Aorta (tissue), 5 donors: Measurements from ENCODE around the gene FAIM2. TPM values are rescaled to one million over a fixed set of nuclear protein-coding genes. Genes with fewer than 3 reads are reported as not detected.
"Not testable (repeated sequence)": the region's sequence is repeated elsewhere in the genome, so short reads cannot be mapped to it uniquely, and the experiment has no call there.

ENCODE experiments used
- ATAC-seq: fragments of 200-7000 bp; cut with Tn5 transposase; one replicate; pipeline ENCODE4 v1.9.1; 2022; ENCODE audit warnings: moderate library complexity; ENCODE audit not compliant: low FRiP score
- DNase-seq, 2 donors: peaks; one replicate each; pipeline ENCODE4 v3.0.0-alpha.2; 2020
- H3K27ac ChIP-seq, 2 donors: one replicate each; pipeline ENCODE4 v1.5.1; 2013; ENCODE audit warnings: low read length in 2 of 2, mild to moderate bottlenecking in 2 of 2, moderate library complexity in 2 of 2, control low read depth in 1 of 2, inconsistent platforms in 1 of 2, low read depth in 1 of 2
- H3K27me3 ChIP-seq, 2 donors: one replicate each; pipeline ENCODE4 v1.6.1; 2013; ENCODE audit warnings: control low read depth in 1 of 2, low read length in 1 of 2, mild to moderate bottlenecking in 1 of 2, moderate library complexity in 1 of 2; ENCODE audit not compliant: insufficient read depth in 2 of 2, control insufficient read depth in 1 of 2
- H3K36me3 ChIP-seq, 2 donors: one replicate each; pipeline ENCODE4 v1.6.1; 2013; ENCODE audit warnings: control low read depth in 1 of 2, low read length in 1 of 2, mild to moderate bottlenecking in 1 of 2; ENCODE audit not compliant: insufficient read depth in 2 of 2, control insufficient read depth in 1 of 2
- H3K4me1 ChIP-seq, 2 donors: one replicate each; pipeline ENCODE4 v1.6.1; 2013; ENCODE audit warnings: low read length in 2 of 2, control low read depth in 1 of 2, mild to moderate bottlenecking in 1 of 2, moderate library complexity in 1 of 2; ENCODE audit not compliant: insufficient read depth in 2 of 2, control insufficient read depth in 1 of 2
- H3K4me3 ChIP-seq, 2 donors: one replicate each; pipeline ENCODE4 v1.5.1; 2013; ENCODE audit warnings: low read length in 2 of 2, control low read depth in 1 of 2, mild to moderate bottlenecking in 1 of 2
- H3K9me3 ChIP-seq: one replicate; pipeline ENCODE4 v1.6.1; 2013; ENCODE audit warnings: mild to moderate bottlenecking, low read length; ENCODE audit not compliant: control insufficient read depth
- WGBS, 2 donors: extraction: QIAGEN DNeasy Blood & Tissue Kit; methylation state at CpG; one replicate each; pipeline ENCODE4 v1.1.7; 2013; 5-methylcytosine and 5-hydroxymethylcytosine counted together
- intact Hi-C, 2 donors: fragments of 100-400 bp; cut with DNase I; formaldehyde crosslinking; loops; one replicate each; pipeline versions ENCODE4 v1.14.2 to v1.15.0; 2022
- polyA plus RNA-seq, 2 donors: library from polyadenylated mRNA; stranded (reverse); fragments of 200-250 nt; gene quantifications; one replicate each; pipeline ENCODE4 v1.2.3, GENCODE V29; 2013
- total RNA-seq, 2 donors: library from RNA; stranded (reverse); fragmentation: NEBNext Ultra II Directional; extraction: Animal tissue kit (Norgen Biotek cat#: 25700); gene quantifications; one replicate each; pipeline ENCODE4 v1.2.1, GENCODE V29; 2021
- donor health status: healthy with polysubstance abuse.
- donor health status: Bipolar disorder and iron deficiency.
- donor health status: DM: no; HTN: no; CAD: no.
- donor health status: DM: no; HTN: no; CAD: no.
- donor health status: DM: yes; HTN: yes; CAD: no.

The FAIM2 gene
- total and polyA plus RNA-seq, 4 donors, result 0.05 to 16.4 (median 0.58) TPM; not detected in 1

- 82 to 83% methylated on average over 16 of the region's 16 CpGs for WGBS, 2 donors
- H3K4me3 ChIP-seq, result no peak overlapping the region
- no peaks in the 10 kb centered on the region for H3K4me1 ChIP-seq
- intact Hi-C loops, result loop anchor here in 1 of 2 donors (10.0 kb wide), 1 partner anchor 186 kb away; the partner anchor contains the start of gene ASIC1
- no peak for DNase-seq
- H3K36me3 ChIP-seq, result no peaks in the 10 kb centered on the region
- no peak overlapping the region for H3K27ac ChIP-seq
- H3K9me3 ChIP-seq, result no peaks in the 10 kb centered on the region
- ATAC-seq, result no peak
- no peaks in the 10 kb centered on the region for H3K27me3 ChIP-seq
Observed at GRCh38 chr12:49868449-49868848, 35.3 kb downstream of the FAIM2 start.

GRCh38 chr12:49867570-49868341, 35.9 kb downstream of the FAIM2 start:
- 60 to 64% methylated on average over 11 of the region's 11 CpGs for WGBS, 2 donors
- Histone ChIP-seq H3K4me1 (no peaks in the 10 kb centered on the region), H3K36me3 (no peaks in the 10 kb centered on the region), H3K4me3 (no peak overlapping the region), H3K27ac (no peak overlapping the region), H3K9me3 (no peaks in the 10 kb centered on the region), H3K27me3 (no peaks in the 10 kb centered on the region)
- ATAC-seq, result no peak
- intact Hi-C loops, result loop anchor here in 1 of 2 donors (10.0 kb wide), 1 partner anchor 187 kb away; the partner anchor contains the start of gene ASIC1
- no peak for DNase-seq

GRCh38 chr12:49866859-49867569, 36.7 kb downstream of the FAIM2 start:
- Histone ChIP-seq H3K27me3 (no peaks in the 10 kb centered on the region), H3K9me3 (no peaks in the 10 kb centered on the region), H3K4me1 (no peaks in the 10 kb centered on the region), H3K27ac (no peak overlapping the region), H3K4me3 (no peak overlapping the region), H3K36me3 (no peaks in the 10 kb centered on the region)
- intact Hi-C loops, result loop anchor here in 1 of 2 donors (10.0 kb wide), 1 partner anchor 188 kb away; the partner anchor contains the start of gene ASIC1
- 37% methylated on average over 19 of the region's 19 CpGs for WGBS, 2 donors
- ATAC-seq, result peak; percentile 72
- DNase-seq, result peak; percentile 75 to 88

- WGBS, 2 donors, result 85 to 86% methylated on average over 8 of the region's 8 CpGs
- no peak overlapping the region for H3K4me3 ChIP-seq
- no peak for DNase-seq
- no peak for ATAC-seq
- H3K36me3 ChIP-seq, result no peaks in the 10 kb centered on the region
- no peaks in the 10 kb centered on the region for H3K9me3 ChIP-seq
- intact Hi-C loops, result loop anchor here in 1 of 2 donors (10.0 kb wide), 1 partner anchor 189 kb away; the partner anchor contains the start of gene ASIC1
- no peaks in the 10 kb centered on the region for H3K27me3 ChIP-seq
- H3K27ac ChIP-seq, result no peak overlapping the region
- H3K4me1 ChIP-seq, result no peaks in the 10 kb centered on the region
Observed at GRCh38 chr12:49865782-49866135, 37.9 kb downstream of the FAIM2 start.

GRCh38 chr12:49865109-49865781, 38.5 kb downstream of the FAIM2 start:
- 85 to 86% methylated on average over 13 of the region's 13 CpGs for WGBS, 2 donors
- no peak for ATAC-seq
- Histone ChIP-seq H3K27ac (no peak overlapping the region), H3K36me3 (no peaks in the 10 kb centered on the region), H3K9me3 (no peaks in the 10 kb centered on the region), H3K4me3 (no peak overlapping the region), H3K27me3 (no peaks in the 10 kb centered on the region), H3K4me1 (no peaks in the 10 kb centered on the region)
- intact Hi-C loops, result loop anchor here in 1 of 2 donors (10.0 kb wide), 1 partner anchor 190 kb away; the partner anchor contains the start of gene ASIC1
- DNase-seq, result no peak

GRCh38 chr12:49864798-49865090, 39.0 kb downstream of the FAIM2 start:
- no peak overlapping the region for H3K4me3 ChIP-seq
- H3K9me3 ChIP-seq, result no peaks in the 10 kb centered on the region
- no peak for ATAC-seq
- no peak overlapping the region for H3K27ac ChIP-seq
- no peaks in the 10 kb centered on the region for H3K36me3 ChIP-seq
- H3K27me3 ChIP-seq, result no peaks in the 10 kb centered on the region
- no peaks in the 10 kb centered on the region for H3K4me1 ChIP-seq
- intact Hi-C loops, result loop anchor here in 1 of 2 donors (10.0 kb wide), 1 partner anchor 190 kb away; the partner anchor contains the start of gene ASIC1
- 56 to 62% methylated on average over 2 of the region's 2 CpGs for WGBS, 2 donors
- no peak for DNase-seq

- WGBS, 2 donors, result 62 to 65% methylated on average over 17 of the region's 17 CpGs
- no peak for DNase-seq
Observed at GRCh38 chr12:49863946-49864797, 39.5 kb downstream of the FAIM2 start.

GRCh38 chr12:49860921-49861320, 42.8 kb downstream of the FAIM2 start:
- intact Hi-C loops, result loop anchor here in 1 of 2 donors (10.0 kb wide), 1 partner anchor 194 kb away; the partner anchor contains the start of gene ASIC1
- H3K4me3 ChIP-seq, H3K9me3 ChIP-seq, H3K4me1 ChIP-seq, DNase-seq, ATAC-seq, H3K27ac ChIP-seq, H3K27me3 ChIP-seq, H3K36me3 ChIP-seq: not testable (repeated sequence)
- 83 to 92% methylated on average over 14 to 31 of the region's 31 CpGs for WGBS, 2 donors

More at GRCh38 chr12:49863946-49864797, 39.5 kb downstream of the FAIM2 start:
- H3K9me3 ChIP-seq, result no peaks in the 10 kb centered on the region
- H3K27ac ChIP-seq, result no peak overlapping the region
- H3K27me3 ChIP-seq, result no peaks in the 10 kb centered on the region
- H3K36me3 ChIP-seq, result no peaks in the 10 kb centered on the region
- no peaks in the 10 kb centered on the region for H3K4me1 ChIP-seq
- intact Hi-C loops, result loop anchor here in 1 of 2 donors (10.0 kb wide), 1 partner anchor 191 kb away; the partner anchor contains the start of gene ASIC1
- no peak for ATAC-seq
- no peak overlapping the region for H3K4me3 ChIP-seq
